ENCODE data around the gene CENPW.

The CENPW gene

DNA sequence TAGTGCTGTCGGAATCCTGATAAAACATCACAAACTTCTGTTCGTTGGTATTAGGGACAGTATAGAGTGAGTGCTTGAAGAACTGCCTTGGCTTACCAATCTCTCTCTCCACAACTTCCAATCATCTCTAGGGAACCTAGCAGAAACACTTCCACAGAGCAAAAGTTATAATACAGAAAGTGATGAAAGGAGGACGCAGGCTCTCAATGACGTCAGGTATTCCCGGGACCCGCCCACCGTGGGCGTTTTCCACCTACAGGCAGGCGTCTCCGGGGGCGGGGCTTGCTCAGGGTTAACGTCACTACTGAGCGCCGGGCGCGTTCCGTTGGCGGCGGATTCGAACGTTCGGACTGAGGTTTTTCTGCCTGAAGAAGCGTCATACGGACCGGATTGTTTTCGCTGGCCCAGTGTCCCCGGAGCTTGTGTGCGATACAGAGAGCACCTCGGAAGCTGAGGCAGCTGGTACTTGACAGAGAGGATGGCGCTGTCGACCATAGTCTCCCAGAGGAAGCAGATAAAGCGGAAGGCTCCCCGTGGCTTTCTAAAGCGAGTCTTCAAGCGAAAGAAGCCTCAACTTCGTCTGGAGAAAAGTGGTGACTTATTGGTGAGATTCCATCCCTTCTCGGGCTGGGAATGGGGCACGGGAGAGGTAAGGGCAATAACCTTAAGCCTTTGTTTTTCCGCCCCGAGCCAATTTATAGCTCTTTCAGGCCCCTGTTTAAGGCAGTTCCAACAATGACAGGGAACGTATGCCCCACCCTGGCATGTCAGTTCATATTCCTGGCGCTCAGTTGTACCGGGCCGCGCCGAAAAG is at the start of gene CENPW:
Gene CENPW, plus strand, starts transcription at position 320 of the 814 bp plus-strand sequence. Its CDS starts 159 bp downstream, at position 479.
- DNase-seq (ENCODE audit: low read depth), result peak; percentile 85

- DNase-seq (ENCODE audit: low read depth), result no peak
These were observed 45.9 kb upstream of the CENPW start for GRCh38 chr6:126293891-126294524.

GRCh38 chr6:126300126-126300525 is 39.8 kb upstream of the CENPW start:
- no peak for DNase-seq (ENCODE audit: low read depth)

- DNase-seq (ENCODE audit: low read depth), result no peak
These were observed 39.2 kb upstream of the CENPW start for GRCh38 chr6:126300735-126301134.

DNA sequence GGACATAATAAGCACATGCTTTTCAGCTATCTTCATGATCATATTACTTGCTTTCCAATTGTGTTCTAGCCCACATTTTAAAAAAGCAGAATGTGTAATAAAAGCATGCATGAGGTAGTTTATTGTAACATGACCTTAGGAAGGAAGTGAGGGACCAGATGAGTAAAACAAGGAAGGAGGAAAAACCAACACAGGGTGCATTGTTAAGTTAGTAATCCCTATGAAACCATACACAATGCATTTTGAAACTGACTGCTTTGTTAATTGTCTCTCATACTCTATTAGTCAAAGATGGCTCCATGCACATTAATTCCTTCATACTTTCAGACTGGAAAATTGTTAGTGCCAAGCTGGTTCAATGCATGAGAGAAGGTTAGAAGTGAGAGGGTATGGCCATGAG is 37.7 kb upstream of the CENPW start:
- no peak for DNase-seq (ENCODE audit: low read depth)

GRCh38 chr6:126307849-126308248 is 32.1 kb upstream of the CENPW start:
- no peak for DNase-seq (ENCODE audit: low read depth)

GRCh38 chr6:126308362-126308761 is 31.6 kb upstream of the CENPW start:
- DNase-seq (ENCODE audit: low read depth), result no peak

DNA sequence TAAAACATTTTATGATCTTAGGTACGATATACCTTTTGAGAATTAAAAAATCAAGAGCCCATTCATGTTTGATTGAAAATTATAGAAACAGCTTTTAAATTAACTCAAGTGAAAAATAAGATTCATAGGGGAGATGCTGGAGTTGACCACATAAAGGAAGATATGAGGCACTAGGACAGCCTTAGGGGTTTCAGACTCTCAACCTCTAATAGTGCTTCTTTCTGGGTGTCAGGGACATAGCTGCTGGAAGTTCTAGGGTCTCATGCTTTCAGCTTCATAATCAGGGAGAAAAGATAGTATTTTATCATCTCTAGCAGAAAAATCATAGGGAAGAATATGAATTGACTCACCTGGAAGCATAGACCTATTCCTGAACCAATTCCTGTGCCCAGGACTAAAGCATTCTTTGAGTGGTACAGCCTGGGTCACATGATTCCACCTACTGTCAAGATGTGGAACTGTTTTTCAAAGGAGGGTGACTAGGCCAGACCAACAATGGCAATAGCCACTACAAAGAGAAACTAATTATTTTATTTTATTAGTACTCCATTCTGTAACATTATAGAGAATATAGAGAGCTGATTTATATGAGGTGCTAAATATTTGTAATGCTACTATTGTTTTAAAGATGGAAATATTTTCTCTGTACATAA is 27.8 kb upstream of the CENPW start:
- DNase-seq (ENCODE audit: low read depth), result no peak

DNA sequence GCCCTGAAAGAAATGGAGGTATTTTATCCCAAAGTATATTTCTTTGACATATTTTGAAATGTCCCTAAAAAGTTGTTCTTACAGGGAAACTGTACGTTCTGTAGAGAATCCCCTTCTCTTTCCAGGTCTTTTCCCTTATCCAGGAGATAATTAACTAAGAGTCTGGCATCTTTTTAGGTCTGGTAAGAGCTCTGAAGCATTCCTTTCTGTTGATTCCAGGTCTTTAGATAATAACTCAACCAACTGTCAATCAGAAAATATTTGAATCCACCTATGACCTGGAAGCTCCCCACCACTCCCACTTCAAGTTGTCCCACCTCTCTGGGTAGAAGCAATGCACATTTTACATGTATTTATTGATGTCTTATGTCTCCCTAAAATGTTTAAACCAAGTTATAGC is 26.0 kb upstream of the CENPW start:
- DNase-seq (ENCODE audit: low read depth), result no peak

GRCh38 chr6:126318797-126319196 is 21.1 kb upstream of the CENPW start:
- no peak for DNase-seq (ENCODE audit: low read depth)

DNA sequence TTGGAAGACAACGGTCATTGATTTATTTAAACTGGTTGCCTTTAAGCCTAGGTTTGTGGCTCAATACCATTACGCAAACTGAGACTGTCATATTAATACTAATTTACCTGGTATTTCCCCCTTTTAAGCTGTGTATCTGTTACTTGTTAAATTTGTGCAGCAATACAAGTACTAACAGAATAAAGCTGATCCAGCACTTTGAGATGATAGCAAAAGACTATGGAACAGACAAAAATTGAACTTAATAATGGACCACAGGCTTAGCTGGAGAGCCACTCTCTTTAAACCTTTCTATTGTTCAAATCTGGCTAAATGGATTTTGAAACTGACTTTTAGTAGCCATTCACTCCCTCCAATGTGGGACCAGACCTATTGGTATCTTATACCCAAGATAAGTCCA is 6.2 kb upstream of the CENPW start:
- DNase-seq (ENCODE audit: low read depth), result no peak

GRCh38 chr6:126335210-126335609 is 4.7 kb upstream of the CENPW start:
- no peak for DNase-seq (ENCODE audit: low read depth)

DNA sequence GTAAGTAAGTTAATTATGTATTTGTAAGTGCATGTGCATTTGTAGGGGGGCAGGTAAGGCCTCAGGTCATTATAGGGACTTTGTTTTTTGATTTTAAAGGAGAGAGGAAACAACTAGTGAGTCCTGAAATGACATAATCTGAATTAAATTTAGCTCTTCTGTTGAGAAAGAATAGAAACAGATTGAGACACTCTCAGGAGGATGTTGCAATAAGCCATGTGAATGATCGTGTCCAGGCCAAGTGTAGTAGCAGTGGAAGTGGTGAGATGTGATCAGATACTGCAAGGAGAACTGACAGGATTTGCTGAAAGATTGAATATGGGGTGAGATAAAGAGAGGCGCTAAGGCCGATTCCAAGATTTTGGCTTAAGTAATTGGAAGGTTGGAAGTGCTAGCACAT is 2.6 kb upstream of the CENPW start:
- DNase-seq (ENCODE audit: low read depth), result no peak

- no peak for DNase-seq (ENCODE audit: low read depth)
These were observed 1.2 kb downstream of the CENPW start for GRCh38 chr6:126341126-126341525.

DNA sequence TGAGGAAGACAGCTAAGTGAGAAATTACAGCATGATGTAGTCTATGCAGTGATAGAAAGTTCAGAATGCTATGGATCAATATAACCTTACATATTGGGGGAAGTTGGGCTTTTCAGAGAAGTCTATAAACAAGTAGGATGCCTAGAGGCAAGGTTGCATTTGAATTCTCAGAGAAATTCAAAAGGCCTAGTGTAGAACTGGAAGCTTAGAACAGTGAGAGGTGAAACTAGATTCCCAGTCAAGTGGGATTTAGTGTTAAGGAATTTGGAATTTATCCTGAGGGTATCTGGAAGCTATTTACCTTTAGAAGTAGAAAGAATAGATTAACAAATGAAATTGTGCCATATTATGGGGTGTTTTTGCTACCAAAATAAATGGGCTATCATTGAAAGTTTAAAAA is 4.3 kb downstream of the CENPW start:
- no peak for DNase-seq (ENCODE audit: low read depth)

DNA sequence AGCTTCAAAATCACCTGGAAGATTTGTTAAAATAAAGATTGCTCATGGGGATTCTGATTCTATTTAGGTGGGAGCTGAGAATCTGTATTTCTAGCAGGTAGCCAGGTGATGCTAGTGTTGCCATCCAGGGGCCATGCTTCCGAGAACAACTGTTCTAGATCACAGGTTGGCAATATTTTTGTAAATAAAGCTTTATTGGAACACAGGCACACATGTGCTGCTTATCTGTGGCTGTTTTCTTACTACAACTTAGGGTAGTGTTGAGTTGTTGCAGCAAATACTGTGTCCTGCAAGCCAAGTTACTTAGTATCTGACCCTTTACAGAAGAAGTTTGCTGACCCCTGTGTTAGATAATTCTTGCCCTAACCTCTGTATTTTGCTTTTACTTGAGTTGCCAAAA is 12.0 kb downstream of the CENPW start:
- DNase-seq (ENCODE audit: low read depth), result no peak

DNA sequence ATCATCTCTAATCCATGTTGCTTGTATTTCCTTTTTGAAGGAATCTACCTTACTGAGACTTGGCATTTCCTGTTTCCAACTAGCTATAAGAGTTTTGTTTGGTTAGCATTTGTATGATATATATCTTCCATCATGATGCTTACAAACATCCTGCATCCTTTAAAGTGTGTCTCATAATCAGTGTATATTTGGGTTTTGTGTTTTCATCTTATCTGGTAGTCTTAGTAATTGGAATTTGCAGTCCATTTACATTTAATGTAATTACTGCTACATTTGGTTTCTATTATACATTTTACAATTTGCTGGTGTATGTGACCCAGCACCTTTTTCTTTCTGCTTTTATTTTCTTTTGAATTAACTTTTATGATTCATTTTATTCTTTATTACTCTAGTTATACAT is 12.6 kb downstream of the CENPW start:
- no peak for DNase-seq (ENCODE audit: low read depth)

DNA sequence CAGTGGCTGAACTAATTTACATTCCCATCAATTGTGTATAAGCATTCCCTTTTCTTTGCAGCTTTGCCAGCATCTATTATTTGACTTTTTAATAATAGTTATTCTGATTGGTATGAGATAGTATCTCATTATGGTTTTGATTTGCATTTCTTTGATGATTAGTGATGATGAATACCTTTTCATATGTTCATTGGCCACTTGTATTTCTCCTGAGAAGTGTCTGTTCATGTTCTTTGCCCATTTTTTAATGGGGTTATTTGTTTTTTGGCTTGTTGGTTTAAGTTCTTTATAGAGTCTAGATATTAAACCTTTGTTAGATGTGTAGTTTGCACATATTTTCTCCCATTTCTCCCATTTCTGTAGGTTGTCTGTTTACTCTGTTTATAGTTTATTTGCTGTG is 16.6 kb downstream of the CENPW start:
- no peak for DNase-seq (ENCODE audit: low read depth)

- DNase-seq (ENCODE audit: low read depth), result no peak
These were observed 20.1 kb downstream of the CENPW start for GRCh38 chr6:126359936-126360537.

- DNase-seq (ENCODE audit: low read depth), result no peak
These were observed 22.0 kb downstream of the CENPW start for GRCh38 chr6:126361832-126362440.

GRCh38 chr6:126367849-126368248 is 27.9 kb downstream of the CENPW start:
- DNase-seq (ENCODE audit: low read depth), result no peak

DNA sequence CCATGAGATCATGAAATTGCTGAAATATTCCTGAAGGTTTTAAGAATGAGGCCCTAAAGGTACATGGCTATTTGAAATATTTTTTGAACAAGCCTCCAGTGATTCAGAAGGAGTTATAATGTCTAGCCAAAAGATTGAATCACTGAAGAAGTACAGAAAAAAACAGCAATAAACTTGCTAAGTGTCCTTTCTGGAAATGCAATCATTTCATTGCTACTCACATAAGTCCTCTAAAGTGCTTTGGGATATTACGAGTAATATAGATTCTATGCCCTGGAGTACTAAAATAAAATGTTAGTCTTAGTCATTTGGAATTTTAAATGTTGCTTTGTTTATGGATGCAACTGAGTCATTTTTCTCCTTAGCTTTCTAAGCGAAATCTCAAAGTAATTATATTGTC is 32.7 kb downstream of the CENPW start:
- no peak for DNase-seq (ENCODE audit: low read depth)
